ENCODE results near the gene BOK.
A peak's percentile ranks its signal among the peaks of the same experiment; 100 is the strongest.

Gene BOK

GRCh38 chr2:241576293-241576654 lies 17.7 kb downstream of the BOK start:
- WGBS, 2 donors (ENCODE audit: extremely low coverage in 2 of 2, insufficient read length in 2 of 2, insufficient replicate concordance in 1 of 2), result no CpG with 5 or more reads among the region's 14 CpGs

GRCh38 chr2:241577413-241578122 lies 19.0 kb downstream of the BOK start:
- WGBS, 2 donors (ENCODE audit: extremely low coverage in 2 of 2, insufficient read length in 2 of 2, insufficient replicate concordance in 1 of 2), result no CpG with 5 or more reads among the region's 9 CpGs

More at GRCh38 chr2:241576293-241576654, 17.7 kb downstream of the BOK start:
- H3K14ac ChIP-seq (ENCODE audit: low read length), result peak overlapping the region; percentile 2
- H2AK5ac ChIP-seq (ENCODE audit: low read depth, low read length), result no peak overlapping the region
- H2BK120ac ChIP-seq (ENCODE audit: low read depth, low read length), result no peak overlapping the region
- no peak overlapping the region for H2BK15ac ChIP-seq (ENCODE audit: low read length)
- H3K9me3 ChIP-seq (replicated peaks in 1 of 2; ENCODE audit: control insufficient read depth in 2 of 2, insufficient read depth in 1 of 2, low read depth in 1 of 2, low read length in 2 of 2), result peaks cover 6 to 16% of the 10 kb centered on the region in 2 donors
- no peak overlapping the region for H3K9ac ChIP-seq (ENCODE audit: low read depth, low read length, poor library complexity)
- no peak overlapping the region for H3K27ac ChIP-seq (replicated peaks; ENCODE audit: low read length)
- H3K4me1 ChIP-seq (ENCODE audit: control insufficient read depth in 2 of 2, insufficient read depth in 1 of 2, low read depth in 1 of 2, low read length in 2 of 2), result peaks cover 0 to 3% of the 10 kb centered on the region in 2 donors
- no peak overlapping the region for H3K4me3 ChIP-seq (ENCODE audit: low read length in 2 of 2)
- H3K79me1 ChIP-seq (ENCODE audit: low read depth, low read length), result no peaks in the 10 kb centered on the region
- no peak overlapping the region for H2BK12ac ChIP-seq (ENCODE audit: low read length)
- H4K8ac ChIP-seq (ENCODE audit: low read depth, low read length), result no peak overlapping the region
- no peak overlapping the region for H4K91ac ChIP-seq (ENCODE audit: low read depth, low read length, poor library complexity)
- H2AFZ ChIP-seq (ENCODE audit: low read length), result no peak overlapping the region
- peaks cover 2 to 10% of the 10 kb centered on the region in 2 donors for H3K36me3 ChIP-seq (replicated peaks in 1 of 2; ENCODE audit: control insufficient read depth in 2 of 2, insufficient read depth in 2 of 2, low read length in 2 of 2)
- H3K4me2 ChIP-seq (ENCODE audit: insufficient read depth, low read length, poor library complexity, severe bottlenecking), result no peak overlapping the region
- peaks cover 0 to 2% (median 0%) of the 10 kb centered on the region in 3 experiments for H3K27me3 ChIP-seq (ENCODE audit: control insufficient read depth in 3 of 3, insufficient read depth in 3 of 3, low read depth in 1 of 3, low read length in 3 of 3)
- no peak for DNase-seq (ENCODE audit: low spot score)
- H3K18ac ChIP-seq (ENCODE audit: low read length), result peak overlapping the region; percentile 4
- H2BK5ac ChIP-seq (ENCODE audit: low read length), result no peak overlapping the region
- no peak overlapping the region for H3K23ac ChIP-seq (ENCODE audit: low read depth, low read length, poor library complexity)
- no peak overlapping the region for H3K4ac ChIP-seq (ENCODE audit: low read length)

GRCh38 chr2:241579281-241579680 lies 20.7 kb downstream of the BOK start:
- Histone ChIP-seq H2BK120ac (ENCODE audit: low read depth, low read length) (no peak overlapping the region), H2BK5ac (ENCODE audit: low read length) (no peak overlapping the region), H3K4me3 (ENCODE audit: low read length in 2 of 2) (no peak overlapping the region), H3K9ac (ENCODE audit: low read depth, low read length, poor library complexity) (no peak overlapping the region), H3K23ac (ENCODE audit: low read depth, low read length, poor library complexity) (no peak overlapping the region), H3K27me3 (ENCODE audit: control insufficient read depth in 3 of 3, insufficient read depth in 3 of 3, low read depth in 1 of 3, low read length in 3 of 3) (no peaks in the 10 kb centered on the region), H2AK5ac (ENCODE audit: low read depth, low read length) (no peak overlapping the region), H3K79me1 (ENCODE audit: low read depth, low read length) (no peaks in the 10 kb centered on the region), H2BK15ac (ENCODE audit: low read length) (no peak overlapping the region), H3K14ac (ENCODE audit: low read length) (no peak overlapping the region), H4K8ac (ENCODE audit: low read depth, low read length) (no peak overlapping the region), H2AFZ (ENCODE audit: low read length) (no peak overlapping the region), H3K4me1 (ENCODE audit: control insufficient read depth in 2 of 2, insufficient read depth in 1 of 2, low read depth in 1 of 2, low read length in 2 of 2) (peaks cover 0 to 3% of the 10 kb centered on the region in 2 donors), H3K36me3 (replicated peaks in 1 of 2; ENCODE audit: control insufficient read depth in 2 of 2, insufficient read depth in 2 of 2, low read length in 2 of 2) (peaks cover 7 to 37% of the 10 kb centered on the region in 2 donors), H2BK12ac (ENCODE audit: low read length) (no peak overlapping the region), H4K91ac (ENCODE audit: low read depth, low read length, poor library complexity) (no peak overlapping the region), H3K4me2 (ENCODE audit: insufficient read depth, low read length, poor library complexity, severe bottlenecking) (no peak overlapping the region), H3K4ac (ENCODE audit: low read length) (no peak overlapping the region), H3K9me3 (replicated peaks in 1 of 2; ENCODE audit: control insufficient read depth in 2 of 2, insufficient read depth in 1 of 2, low read depth in 1 of 2, low read length in 2 of 2) (peaks cover 16 to 38% of the 10 kb centered on the region in 2 donors), H3K27ac (replicated peaks; ENCODE audit: low read length) (no peak overlapping the region), H3K18ac (ENCODE audit: low read length) (no peak overlapping the region)
- WGBS, 2 donors (ENCODE audit: extremely low coverage in 2 of 2, insufficient read length in 2 of 2, insufficient replicate concordance in 1 of 2), result no CpG with 5 or more reads among the region's 7 CpGs
- DNase-seq (ENCODE audit: low spot score), result no peak

More at GRCh38 chr2:241577413-241578122, 19.0 kb downstream of the BOK start:
- Histone ChIP-seq H3K18ac (ENCODE audit: low read length) (no peak overlapping the region), H4K91ac (ENCODE audit: low read depth, low read length, poor library complexity) (no peak overlapping the region), H3K23ac (ENCODE audit: low read depth, low read length, poor library complexity) (no peak overlapping the region), H3K4me1 (ENCODE audit: control insufficient read depth in 2 of 2, insufficient read depth in 1 of 2, low read depth in 1 of 2, low read length in 2 of 2) (peaks cover 0 to 3% of the 10 kb centered on the region in 2 donors), H4K8ac (ENCODE audit: low read depth, low read length) (no peak overlapping the region), H3K27ac (replicated peaks; ENCODE audit: low read length) (no peak overlapping the region), H3K4ac (ENCODE audit: low read length) (peak overlapping the region; percentile 23), H3K14ac (ENCODE audit: low read length) (no peak overlapping the region), H2BK5ac (ENCODE audit: low read length) (peak overlapping the region; percentile 39), H2BK12ac (ENCODE audit: low read length) (no peak overlapping the region), H3K4me3 (ENCODE audit: low read length in 2 of 2) (no peak overlapping the region), H3K27me3 (ENCODE audit: control insufficient read depth in 3 of 3, insufficient read depth in 3 of 3, low read depth in 1 of 3, low read length in 3 of 3) (no peaks in the 10 kb centered on the region), H2AFZ (ENCODE audit: low read length) (no peak overlapping the region), H3K36me3 (replicated peaks in 1 of 2; ENCODE audit: control insufficient read depth in 2 of 2, insufficient read depth in 2 of 2, low read length in 2 of 2) (peaks cover 5 to 19% of the 10 kb centered on the region in 2 donors), H3K9ac (ENCODE audit: low read depth, low read length, poor library complexity) (no peak overlapping the region), H3K4me2 (ENCODE audit: insufficient read depth, low read length, poor library complexity, severe bottlenecking) (no peak overlapping the region), H3K9me3 (replicated peaks in 1 of 2; ENCODE audit: control insufficient read depth in 2 of 2, insufficient read depth in 1 of 2, low read depth in 1 of 2, low read length in 2 of 2) (peaks cover 12 to 25% of the 10 kb centered on the region in 2 donors), H2BK15ac (ENCODE audit: low read length) (no peak overlapping the region), H3K79me1 (ENCODE audit: low read depth, low read length) (no peaks in the 10 kb centered on the region), H2BK120ac (ENCODE audit: low read depth, low read length) (no peak overlapping the region), H2AK5ac (ENCODE audit: low read depth, low read length) (no peak overlapping the region)
- no peak for DNase-seq (ENCODE audit: low spot score)

- no peak overlapping the region for H3K9ac ChIP-seq (ENCODE audit: low read depth, low read length, poor library complexity)
- H3K79me1 ChIP-seq (ENCODE audit: low read depth, low read length), result no peaks in the 10 kb centered on the region
- H3K36me3 ChIP-seq (replicated peaks in 1 of 2; ENCODE audit: control insufficient read depth in 2 of 2, insufficient read depth in 2 of 2, low read length in 2 of 2), result peaks cover 12 to 62% of the 10 kb centered on the region in 2 donors
- H2BK5ac ChIP-seq (ENCODE audit: low read length), result no peak overlapping the region
- no CpG with 5 or more reads among the region's 8 CpGs for WGBS, 2 donors (ENCODE audit: extremely low coverage in 2 of 2, insufficient read length in 2 of 2, insufficient replicate concordance in 1 of 2)
- no peak overlapping the region for H3K23ac ChIP-seq (ENCODE audit: low read depth, low read length, poor library complexity)
- H3K4me3 ChIP-seq (ENCODE audit: low read length in 2 of 2), result no peak overlapping the region
- H3K4me1 ChIP-seq (ENCODE audit: control insufficient read depth in 2 of 2, insufficient read depth in 1 of 2, low read depth in 1 of 2, low read length in 2 of 2), result no peaks in the 10 kb centered on the region
- no peak overlapping the region for H4K91ac ChIP-seq (ENCODE audit: low read depth, low read length, poor library complexity)
- no peak overlapping the region for H3K4ac ChIP-seq (ENCODE audit: low read length)
- H3K18ac ChIP-seq (ENCODE audit: low read length), result no peak overlapping the region
- DNase-seq (ENCODE audit: low spot score), result no peak
- no peak overlapping the region for H2BK120ac ChIP-seq (ENCODE audit: low read depth, low read length)
- H2AK5ac ChIP-seq (ENCODE audit: low read depth, low read length), result no peak overlapping the region
- H2AFZ ChIP-seq (ENCODE audit: low read length), result no peak overlapping the region
- no peak overlapping the region for H3K14ac ChIP-seq (ENCODE audit: low read length)
- H2BK15ac ChIP-seq (ENCODE audit: low read length), result no peak overlapping the region
- no peak overlapping the region for H3K4me2 ChIP-seq (ENCODE audit: insufficient read depth, low read length, poor library complexity, severe bottlenecking)
- H2BK12ac ChIP-seq (ENCODE audit: low read length), result no peak overlapping the region
- H4K8ac ChIP-seq (ENCODE audit: low read depth, low read length), result no peak overlapping the region
- no peaks in the 10 kb centered on the region for H3K27me3 ChIP-seq (ENCODE audit: control insufficient read depth in 3 of 3, insufficient read depth in 3 of 3, low read depth in 1 of 3, low read length in 3 of 3)
- peaks cover 34 to 61% of the 10 kb centered on the region in 2 donors for H3K9me3 ChIP-seq (replicated peaks in 1 of 2; ENCODE audit: control insufficient read depth in 2 of 2, insufficient read depth in 1 of 2, low read depth in 1 of 2, low read length in 2 of 2)
- H3K27ac ChIP-seq (replicated peaks; ENCODE audit: low read length), result no peak overlapping the region
Observed at GRCh38 chr2:241582328-241582727, 23.8 kb downstream of the BOK start.

Data from neuronal stem cell (in vitro differentiated cells).